HepG2 (cell line): ENCODE data around the gene GLRX5. TPM values are rescaled to one million over a fixed set of nuclear protein-coding genes. Genes with fewer than 3 reads are reported as not detected.
A peak's percentile ranks its signal among the peaks of the same experiment; 100 is the strongest.

ENCODE experiments used
- CBFB ChIP-seq: sonication (generic); formaldehyde crosslinking; IDR thresholded peaks from 2 replicates; pipeline ENCODE4 v1.4.0; 2020; ENCODE audit warnings: missing genetic modification reagents
- FOXK1 ChIP-seq: sonication (generic); formaldehyde crosslinking; IDR thresholded peaks from 2 replicates; pipeline ENCODE4 v1.4.0; 2020; ENCODE audit warnings: low read depth, missing genetic modification reagents, borderline replicate concordance
- HHEX ChIP-seq: IDR thresholded peaks from 2 replicates; pipeline ENCODE4 v1.6.1; 2016; ENCODE audit warnings: control low read depth
- HNF1A ChIP-seq, 2 experiments: sonication (generic) in 1 of 2; formaldehyde crosslinking in 1 of 2; IDR thresholded peaks; 2 replicates each; pipeline versions ENCODE4 v1.4.0 to v1.6.1; 2016 to 2020; ENCODE audit warnings: borderline replicate concordance in 1 of 2, low read depth in 1 of 2, mild to moderate bottlenecking in 1 of 2, missing genetic modification reagents in 1 of 2
- KMT2B ChIP-seq: IDR thresholded peaks from 2 replicates; pipeline ENCODE4 v1.6.1; 2016; ENCODE audit warnings: missing genetic modification reagents, missing compliant biosample characterization
- PHF20 ChIP-seq: sonication (generic); formaldehyde crosslinking; IDR thresholded peaks from 2 replicates; pipeline ENCODE4 v1.5.0; 2020; ENCODE audit warnings: mild to moderate bottlenecking, missing genetic modification reagents
- PPARG ChIP-seq: conservative IDR thresholded peaks from 2 replicates; pipeline ENCODE4 v1.6.1; 2016; ENCODE audit warnings: missing biosample characterization, missing genetic modification reagents
- RBM39 ChIP-seq: fragments of 200-400 bp; formaldehyde crosslinking; IDR thresholded peaks from one replicate; pipeline ENCODE4 v1.6.1; 2018; ENCODE audit warnings: antibody characterized with exemption, mild to moderate bottlenecking, low read depth, low read length; ENCODE audit not compliant: poor library complexity, severe bottlenecking
- SAP130 ChIP-seq: IDR thresholded peaks from 2 replicates; pipeline ENCODE4 v1.6.1; 2016; ENCODE audit warnings: low read depth
- ZBTB44 ChIP-seq: sonication (generic); formaldehyde crosslinking; IDR thresholded peaks from 2 replicates; pipeline ENCODE4 v1.4.0; 2020; ENCODE audit warnings: missing genetic modification reagents
- ZEB1 ChIP-seq: IDR thresholded peaks from 2 replicates; pipeline ENCODE4 v1.6.1; 2012; ENCODE audit warnings: mild to moderate bottlenecking, low read depth, inconsistent platforms; ENCODE audit not compliant: insufficient replicate concordance
- ZNF331 ChIP-seq: sonication (generic); formaldehyde crosslinking; IDR thresholded peaks from 2 replicates; pipeline ENCODE4 v1.4.0; 2020; ENCODE audit warnings: missing genetic modification reagents
- ZNF350 ChIP-seq: sonication (generic); formaldehyde crosslinking; IDR thresholded peaks from 2 replicates; pipeline ENCODE4 v1.4.0; 2020; ENCODE audit warnings: mild to moderate bottlenecking, low read depth, missing genetic modification reagents, borderline replicate concordance
- ZNF451 ChIP-seq: sonication (generic); formaldehyde crosslinking; IDR thresholded peaks from 2 replicates; pipeline ENCODE4 v1.5.0; 2020; ENCODE audit warnings: mild to moderate bottlenecking, missing genetic modification reagents
- ZNF563 ChIP-seq: sonication (generic); formaldehyde crosslinking; IDR thresholded peaks from 2 replicates; pipeline ENCODE4 v1.8.0; 2022; ENCODE audit warnings: mild to moderate bottlenecking, moderate library complexity, missing genetic modification reagents
- ZNF652 ChIP-seq: IDR thresholded peaks from 2 replicates; pipeline ENCODE4 v1.6.1; 2016; ENCODE audit warnings: low read depth, borderline replicate concordance
- polyA plus RNA-seq, 8 experiments: library from polyadenylated mRNA; depleted of rRNA in 3 of 8; stranded (reverse) in 7 of 8; unstranded in 1 of 8; fragments of >200 nt; fragmentation: Illumina TruSeq in 4 of 8; extraction: Trizol in 4 of 8; gene quantifications; 2 replicates each; pipeline versions ENCODE4 v1.2.1 to v1.2.3, GENCODE V29; 2011 to 2016; ENCODE audit warnings: low read depth in 4 of 8, missing spikeins in 1 of 8, mixed read lengths in 1 of 8; ENCODE audit not compliant: insufficient read depth in 1 of 8
- total RNA-seq, 5 experiments: library from RNA; depleted of rRNA; stranded (reverse); fragments of >200 nt; fragmentation: Illumina TruSeq; extraction: Trizol; gene quantifications; 2 replicates each; pipeline ENCODE4 v1.2.3, GENCODE V29; 2016; ENCODE audit warnings: low read depth in 1 of 5
- TF ChIP-seq, protein P1 (sequence below): conservative IDR thresholded peaks from 2 replicates; pipeline ENCODE4 v1.6.1; 2018; ENCODE audit warnings: missing genetic modification reagents

GLRX5 gene
- total and polyA plus RNA-seq, 2 of the 13 experiments (the other 11 are each of a cell fraction or from before 2014, with no cell fraction given): 122 to 146 TPM

- TF ChIP-seq ZNF652 (CRISPR knock-in tag): no peak; the same call in 1 of the 2 replicates
- TF ChIP-seq FOXK1 (CRISPR knock-in tag): peak; percentile 92; the same call in 1 of the 2 replicates
- TF ChIP-seq CBFB: peak; percentile 85; the same call in 1 of the 2 replicates
- TF ChIP-seq SAP130 (CRISPR knock-in tag): peak; percentile 90
- peak; percentile 62; the same call in 1 of the 2 replicates for TF ChIP-seq PHF20 (CRISPR knock-in tag)
- TF ChIP-seq, protein P1, sequence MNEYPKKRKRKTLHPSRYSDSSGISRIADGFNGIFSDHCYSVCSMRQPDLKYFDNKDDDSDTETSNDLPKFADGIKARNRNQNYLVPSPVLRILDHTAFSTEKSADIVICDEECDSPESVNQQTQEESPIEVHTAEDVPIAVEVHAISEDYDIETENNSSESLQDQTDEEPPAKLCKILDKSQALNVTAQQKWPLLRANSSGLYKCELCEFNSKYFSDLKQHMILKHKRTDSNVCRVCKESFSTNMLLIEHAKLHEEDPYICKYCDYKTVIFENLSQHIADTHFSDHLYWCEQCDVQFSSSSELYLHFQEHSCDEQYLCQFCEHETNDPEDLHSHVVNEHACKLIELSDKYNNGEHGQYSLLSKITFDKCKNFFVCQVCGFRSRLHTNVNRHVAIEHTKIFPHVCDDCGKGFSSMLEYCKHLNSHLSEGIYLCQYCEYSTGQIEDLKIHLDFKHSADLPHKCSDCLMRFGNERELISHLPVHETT (CRISPR knock-in tag): 0 out of 2 replicates have a peak, but pooled peaks have one; percentile 50
- peak; percentile 40; the same call in 1 of the 2 replicates for TF ChIP-seq ZNF331
- TF ChIP-seq RBM39: no peak
- 0 out of 2 replicates have a peak, but pooled peaks have one; percentile 41 for TF ChIP-seq ZNF451 (CRISPR knock-in tag)
- TF ChIP-seq ZEB1: peak; percentile 78
- no peak for TF ChIP-seq HNF1A (IDR thresholded peaks at IDR 0.05; ENCODE audit: low read depth)
- peak; percentile 72; the same call in 1 of the 2 replicates for TF ChIP-seq HNF1A (CRISPR knock-in tag; IDR thresholded peaks at IDR 0.05; ENCODE audit: borderline replicate concordance)
- peak; percentile 79 for TF ChIP-seq KMT2B
- no peak for TF ChIP-seq HHEX (CRISPR knock-in tag)
- peak; percentile 72; the same call in 1 of the 2 replicates for TF ChIP-seq ZNF350 (CRISPR knock-in tag)
- TF ChIP-seq ZNF563 (CRISPR knock-in tag): no peak
- TF ChIP-seq ZBTB44 (CRISPR knock-in tag): no peak
- TF ChIP-seq PPARG: 0 out of 2 replicates have a peak, but pooled peaks have one; percentile 45
Observed at GRCh38 chr14:95549656-95550585, 15.1 kb downstream of the GLRX5 start (continued).
